ENCODE measurements around the gene PDZD4.

PDZD4 gene

DNA sequence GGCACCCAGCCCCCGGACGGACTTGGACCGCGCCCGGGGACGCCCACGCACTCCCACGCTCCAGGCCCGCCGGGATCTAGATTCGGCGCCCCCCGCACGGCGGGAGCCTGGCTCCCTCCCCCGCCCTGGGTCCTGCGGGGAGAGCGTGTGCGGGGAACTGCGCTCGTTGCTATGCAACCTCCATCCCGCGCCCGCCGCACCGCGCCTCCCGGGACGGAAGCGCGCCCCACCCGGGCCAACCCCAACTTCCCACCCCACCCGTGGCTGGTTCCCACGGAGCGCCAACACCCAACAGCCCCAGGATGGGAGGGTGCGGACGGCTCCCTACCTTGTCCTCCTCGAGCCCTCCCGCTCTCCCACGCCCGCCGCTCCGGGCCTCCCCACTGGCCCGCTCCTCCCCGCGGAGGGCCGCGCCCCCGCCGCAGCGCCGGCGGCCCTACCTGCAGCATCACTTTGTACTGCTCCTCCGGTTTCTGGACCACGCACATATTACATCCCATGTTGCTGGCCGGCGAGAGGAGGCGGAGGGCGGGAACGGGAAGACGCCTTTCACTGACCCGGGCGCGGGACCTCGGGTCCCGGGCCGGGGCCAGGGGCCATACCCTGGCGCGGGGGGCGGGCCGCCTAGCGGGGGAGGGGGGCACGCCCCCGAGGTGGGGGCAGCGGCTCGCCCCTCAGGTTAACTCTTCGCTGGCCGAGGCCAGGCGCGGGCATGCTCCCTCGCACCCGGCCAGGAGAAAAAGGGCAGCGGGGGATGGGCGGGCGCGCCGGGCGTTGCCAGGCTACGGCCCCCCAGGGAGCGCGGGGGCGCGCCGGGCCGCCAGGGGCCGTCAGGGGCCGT lies at the start of gene PDZD4:
PDZD4 (minus strand) TSS at position 746 of the 841 bp plus-strand sequence; CDS start at position 500, 246 bp downstream.
- no peak within 1 kb of the TSS for H3K27ac ChIP-seq
- TF ChIP-seq, protein P1, sequence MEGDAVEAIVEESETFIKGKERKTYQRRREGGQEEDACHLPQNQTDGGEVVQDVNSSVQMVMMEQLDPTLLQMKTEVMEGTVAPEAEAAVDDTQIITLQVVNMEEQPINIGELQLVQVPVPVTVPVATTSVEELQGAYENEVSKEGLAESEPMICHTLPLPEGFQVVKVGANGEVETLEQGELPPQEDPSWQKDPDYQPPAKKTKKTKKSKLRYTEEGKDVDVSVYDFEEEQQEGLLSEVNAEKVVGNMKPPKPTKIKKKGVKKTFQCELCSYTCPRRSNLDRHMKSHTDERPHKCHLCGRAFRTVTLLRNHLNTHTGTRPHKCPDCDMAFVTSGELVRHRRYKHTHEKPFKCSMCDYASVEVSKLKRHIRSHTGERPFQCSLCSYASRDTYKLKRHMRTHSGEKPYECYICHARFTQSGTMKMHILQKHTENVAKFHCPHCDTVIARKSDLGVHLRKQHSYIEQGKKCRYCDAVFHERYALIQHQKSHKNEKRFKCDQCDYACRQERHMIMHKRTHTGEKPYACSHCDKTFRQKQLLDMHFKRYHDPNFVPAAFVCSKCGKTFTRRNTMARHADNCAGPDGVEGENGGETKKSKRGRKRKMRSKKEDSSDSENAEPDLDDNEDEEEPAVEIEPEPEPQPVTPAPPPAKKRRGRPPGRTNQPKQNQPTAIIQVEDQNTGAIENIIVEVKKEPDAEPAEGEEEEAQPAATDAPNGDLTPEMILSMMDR (conservative IDR thresholded peaks at IDR 0.05), result no peak
- no peak for TF ChIP-seq ZFX (IDR thresholded peaks at IDR 0.05)

DNA sequence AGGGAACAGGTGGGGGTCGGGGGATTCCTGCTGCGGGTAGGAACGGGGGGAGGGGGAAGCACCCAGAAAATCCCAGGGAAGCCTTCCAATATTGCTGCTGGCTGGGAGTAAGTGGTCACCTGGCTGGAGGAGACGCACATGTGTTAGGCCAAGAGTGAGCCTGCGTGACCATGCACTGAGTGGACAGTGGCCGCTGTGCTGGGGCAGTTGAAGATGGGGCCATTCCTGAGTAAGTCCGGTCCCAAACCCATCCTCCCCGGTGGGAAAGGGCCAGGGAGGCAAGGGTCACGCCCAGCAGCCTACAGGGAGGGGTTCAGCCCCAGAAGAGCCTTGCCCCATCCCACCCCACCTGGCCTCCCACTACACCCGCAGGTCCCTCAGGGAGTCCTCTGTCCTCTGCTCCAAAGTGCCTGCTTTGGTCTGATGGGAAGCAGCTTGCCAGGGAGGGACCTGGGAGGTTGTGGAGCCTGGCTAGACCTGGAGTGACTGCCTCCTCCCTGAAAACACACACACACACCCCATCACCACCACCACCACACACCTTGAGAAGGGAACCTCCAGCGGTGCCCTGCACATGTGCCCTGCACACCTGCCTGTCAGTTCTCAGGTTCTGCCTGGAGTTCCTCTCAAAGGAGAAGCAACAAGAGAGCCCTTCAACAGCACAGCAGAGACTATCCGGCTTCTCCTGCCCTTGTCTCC lies 49.5 kb upstream of the PDZD4 start:
- H3K27ac ChIP-seq, result no peak overlapping the region

GRCh38 chrX:153878969-153879653 lies 48.8 kb upstream of the PDZD4 start:
- TF ChIP-seq, protein P1 (conservative IDR thresholded peaks at IDR 0.05), result no peak
- no peak for TF ChIP-seq ZFX (IDR thresholded peaks at IDR 0.05)
- no peak overlapping the region for H3K27ac ChIP-seq

More for the DNA sequence above, 49.5 kb upstream of the PDZD4 start:
- TF ChIP-seq, protein P1 (conservative IDR thresholded peaks at IDR 0.05), result no peak
- no peak for TF ChIP-seq ZFX (IDR thresholded peaks at IDR 0.05)

DNA sequence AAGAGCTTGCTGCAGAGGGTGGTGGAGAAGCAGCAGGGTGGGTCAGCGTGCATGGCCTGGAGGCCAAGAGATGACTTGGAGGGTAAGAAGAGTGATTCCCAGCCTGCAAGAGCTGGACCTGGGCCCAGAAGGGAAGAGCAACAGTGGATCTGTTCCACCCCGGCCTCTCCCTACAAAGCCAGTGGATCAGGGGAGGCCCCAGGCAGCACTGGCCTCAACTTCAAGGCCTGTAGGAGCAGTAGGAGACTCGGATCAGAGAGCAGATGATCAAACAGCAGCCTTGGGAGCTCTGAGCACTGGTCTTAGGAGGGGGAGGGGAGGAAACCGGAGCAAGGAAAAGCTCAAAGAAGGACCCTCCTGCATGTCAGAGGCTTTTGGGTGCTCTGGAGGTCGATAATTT lies 48.0 kb upstream of the PDZD4 start:
- no peak overlapping the region for H3K27ac ChIP-seq
- TF ChIP-seq, protein P1 (conservative IDR thresholded peaks at IDR 0.05), result no peak
- no peak for TF ChIP-seq ZFX (IDR thresholded peaks at IDR 0.05)

GRCh38 chrX:153877571-153878261 lies 47.4 kb upstream of the PDZD4 start:
- H3K27ac ChIP-seq, result no peak overlapping the region
- no peak for TF ChIP-seq ZFX (IDR thresholded peaks at IDR 0.05)
- TF ChIP-seq, protein P1 (conservative IDR thresholded peaks at IDR 0.05), result no peak

DNA sequence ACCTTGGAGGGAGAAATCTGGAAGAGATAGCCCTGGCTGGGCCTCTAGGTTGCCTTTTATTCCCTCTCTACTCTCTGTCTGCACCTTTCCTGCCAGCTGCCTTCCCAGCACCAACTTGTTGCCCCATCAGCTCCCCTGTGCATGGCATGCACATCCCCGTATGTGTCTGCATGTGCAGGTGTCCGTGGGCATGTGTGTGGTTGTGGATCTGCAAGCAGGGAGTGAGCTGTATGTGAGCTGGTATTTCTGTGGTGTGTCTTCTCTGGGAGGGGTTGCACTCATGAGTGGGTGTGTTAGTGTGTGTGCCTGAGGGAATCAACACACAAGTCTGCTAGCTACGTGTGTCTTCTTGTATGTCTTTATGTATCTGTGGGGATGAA lies 45.8 kb upstream of the PDZD4 start:
- no peak overlapping the region for H3K27ac ChIP-seq
- TF ChIP-seq ZFX (IDR thresholded peaks at IDR 0.05), result no peak
- TF ChIP-seq, protein P1 (conservative IDR thresholded peaks at IDR 0.05), result no peak
